ENCODE results near the gene SLC1A2. TPM values are rescaled to one million over a fixed set of nuclear protein-coding genes. Genes with fewer than 3 reads are reported as not detected.
"Not testable (repeated sequence)": the region's sequence is repeated elsewhere in the genome, so short reads cannot be mapped to it uniquely, and the experiment has no call there.

The SLC1A2 gene
- total RNA-seq, 2 experiments from 2014 or later = 0.08 TPM; not detected in 1

DNA sequence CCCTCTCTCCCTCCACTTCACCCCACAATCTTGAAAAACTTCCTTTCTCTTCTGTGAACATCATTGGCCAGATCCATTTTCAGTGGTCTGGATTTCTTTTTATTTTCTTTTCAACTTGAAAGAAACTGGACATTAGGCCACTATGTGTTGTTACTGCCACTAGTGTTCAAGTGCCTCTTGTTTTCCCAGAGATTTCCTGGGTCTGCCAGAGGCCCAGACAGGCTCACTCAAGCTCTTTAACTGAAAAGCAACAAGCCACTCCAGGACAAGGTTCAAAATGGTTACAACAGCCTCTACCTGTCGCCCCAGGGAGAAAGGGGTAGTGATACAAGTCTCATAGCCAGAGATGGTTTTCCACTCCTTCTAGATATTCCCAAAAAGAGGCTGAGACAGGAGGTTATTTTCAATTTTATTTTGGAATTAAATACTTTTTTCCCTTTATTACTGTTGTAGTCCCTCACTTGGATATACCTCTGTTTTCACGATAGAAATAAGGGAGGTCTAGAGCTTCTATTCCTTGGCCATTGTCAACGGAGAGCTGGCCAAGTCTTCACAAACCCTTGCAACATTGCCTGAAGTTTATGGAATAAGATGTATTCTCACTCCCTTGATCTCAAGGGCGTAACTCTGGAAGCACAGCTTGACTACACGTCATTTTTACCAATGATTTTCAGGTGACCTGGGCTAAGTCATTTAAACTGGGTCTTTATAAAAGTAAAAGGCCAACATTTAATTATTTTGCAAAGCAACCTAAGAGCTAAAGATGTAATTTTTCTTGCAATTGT is 188.1 kb downstream of the SLC1A2 start:
- peaks cover 92% of the 10 kb centered on the region for H3K36me3 Mint-ChIP-seq
- H3K27ac Mint-ChIP-seq = no peak overlapping the region
- H3K4me3 Mint-ChIP-seq = no peak overlapping the region
- H3K9me3 Mint-ChIP-seq = peaks cover 34% of the 10 kb centered on the region
- peaks cover 38% of the 10 kb centered on the region for H3K4me1 Mint-ChIP-seq
- H3K27me3 Mint-ChIP-seq = no peaks in the 10 kb centered on the region
- no peak for DNase-seq

DNA sequence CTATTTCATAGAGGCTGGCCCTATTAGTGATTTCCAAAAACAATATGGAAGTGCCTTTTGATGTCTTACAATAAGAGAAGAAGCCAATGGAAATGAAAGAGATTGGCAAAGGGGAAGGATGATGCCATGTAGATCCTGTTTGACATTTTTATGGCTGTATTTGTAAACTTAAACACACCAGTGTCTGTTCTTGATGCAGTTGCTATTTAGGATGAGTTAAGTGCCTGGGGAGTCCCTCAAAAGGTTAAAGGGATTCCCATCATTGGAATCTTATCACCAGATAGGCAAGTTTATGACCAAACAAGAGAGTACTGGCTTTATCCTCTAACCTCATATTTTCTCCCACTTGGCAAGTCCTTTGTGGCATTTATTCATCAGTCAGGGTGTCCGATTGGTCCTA is 189.0 kb downstream of the SLC1A2 start:
- Mint-ChIP-seq H3K4me1 (peaks cover 32% of the 10 kb centered on the region), H3K36me3 (peaks cover 92% of the 10 kb centered on the region), H3K9me3 (peaks cover 30% of the 10 kb centered on the region), H3K27ac (no peak overlapping the region), H3K4me3 (no peak overlapping the region), H3K27me3 (no peaks in the 10 kb centered on the region)
- DNase-seq = no peak

DNA sequence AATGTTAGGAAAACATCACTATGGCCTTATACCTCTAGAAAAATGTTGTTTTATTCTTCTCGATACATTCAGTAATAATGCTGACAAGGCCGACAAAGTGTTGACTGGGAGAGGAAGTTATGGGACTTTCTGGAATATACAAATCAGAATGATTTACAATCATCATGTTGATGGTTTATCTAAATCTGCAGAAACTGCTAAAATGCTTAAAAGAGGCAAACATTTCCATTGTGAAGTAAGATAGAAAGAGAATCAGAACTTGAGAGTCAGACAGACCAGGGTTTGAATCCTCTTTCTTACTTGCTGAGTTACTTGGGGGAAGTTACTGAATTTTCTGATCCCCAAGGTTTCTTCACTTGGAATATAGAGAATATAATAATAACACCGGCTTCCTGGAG is 191.0 kb downstream of the SLC1A2 start:
- H3K4me3 Mint-ChIP-seq = no peak overlapping the region
- DNase-seq = no peak
- H3K27ac Mint-ChIP-seq = peak overlapping the region; percentile 12
- peaks cover 14% of the 10 kb centered on the region for H3K4me1 Mint-ChIP-seq
- peaks cover 95% of the 10 kb centered on the region for H3K36me3 Mint-ChIP-seq
- H3K9me3 Mint-ChIP-seq = peaks cover 14% of the 10 kb centered on the region
- H3K27me3 Mint-ChIP-seq = no peaks in the 10 kb centered on the region

DNA sequence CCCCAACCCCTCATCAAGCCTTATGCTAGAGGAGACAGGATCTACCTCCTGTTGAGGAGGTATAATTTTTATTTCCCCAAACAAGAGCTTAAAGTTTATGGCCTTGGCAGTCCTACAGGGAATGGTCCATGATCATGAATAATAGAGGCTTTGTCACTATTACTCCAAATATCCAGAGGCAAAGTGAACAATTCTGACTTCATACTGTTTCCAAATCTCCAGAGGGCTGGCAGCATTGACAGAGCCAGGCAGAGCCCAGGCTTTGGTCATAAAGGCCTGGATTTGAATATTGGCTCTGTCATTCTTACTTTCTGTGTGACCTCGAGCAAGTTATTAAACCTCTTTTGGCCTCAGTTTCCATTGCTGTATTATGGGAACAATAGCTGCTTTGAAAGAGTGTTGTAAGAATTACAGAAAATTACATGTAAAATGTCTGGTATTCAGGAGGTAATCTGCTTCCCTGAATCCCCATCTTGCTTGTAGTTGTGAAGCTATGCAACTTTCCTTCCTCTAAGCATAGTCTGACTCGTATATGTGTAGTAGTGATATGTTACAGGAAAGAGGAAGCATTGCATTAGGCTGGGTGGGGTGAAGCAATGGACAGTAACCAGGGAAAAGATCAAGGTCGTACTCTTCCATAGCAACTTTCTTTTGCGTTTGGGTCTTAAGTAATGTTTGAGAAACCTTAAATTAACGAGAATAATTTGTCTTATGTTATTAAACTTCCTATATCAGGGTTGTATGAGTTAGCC is 191.6 kb downstream of the SLC1A2 start:
- Mint-ChIP-seq H3K4me1 (peaks cover 10% of the 10 kb centered on the region), H3K4me3 (no peak overlapping the region), H3K36me3 (peaks cover 95% of the 10 kb centered on the region), H3K27ac (peak overlapping the region; percentile 58), H3K9me3 (peaks cover 9% of the 10 kb centered on the region), H3K27me3 (no peaks in the 10 kb centered on the region)
- no peak for DNase-seq

DNA sequence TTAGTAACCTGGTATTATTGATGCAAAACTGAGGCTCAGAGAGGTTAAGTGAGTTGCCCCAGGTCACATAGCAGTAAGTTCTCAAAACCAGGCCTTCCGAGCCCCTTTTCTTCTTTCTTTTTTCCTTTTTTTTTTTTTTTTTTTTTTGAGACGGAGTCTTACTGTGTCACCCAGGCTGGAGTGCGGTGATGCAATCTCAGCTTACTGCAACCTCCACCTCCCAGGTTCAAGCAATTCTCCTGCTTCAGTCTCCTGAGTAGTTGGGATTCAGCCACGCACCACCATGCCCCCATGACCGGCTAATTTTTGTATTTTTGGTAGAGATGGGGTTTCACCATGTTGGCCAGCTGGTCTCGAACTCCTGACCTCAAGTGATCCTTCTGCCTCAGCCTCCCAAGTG is 192.6 kb downstream of the SLC1A2 start:
- not testable (repeated sequence) for H3K27me3 Mint-ChIP-seq, H3K27ac Mint-ChIP-seq, H3K4me1 Mint-ChIP-seq, H3K4me3 Mint-ChIP-seq, H3K9me3 Mint-ChIP-seq, DNase-seq
- peaks cover 90% of the 10 kb centered on the region for H3K36me3 Mint-ChIP-seq

DNA sequence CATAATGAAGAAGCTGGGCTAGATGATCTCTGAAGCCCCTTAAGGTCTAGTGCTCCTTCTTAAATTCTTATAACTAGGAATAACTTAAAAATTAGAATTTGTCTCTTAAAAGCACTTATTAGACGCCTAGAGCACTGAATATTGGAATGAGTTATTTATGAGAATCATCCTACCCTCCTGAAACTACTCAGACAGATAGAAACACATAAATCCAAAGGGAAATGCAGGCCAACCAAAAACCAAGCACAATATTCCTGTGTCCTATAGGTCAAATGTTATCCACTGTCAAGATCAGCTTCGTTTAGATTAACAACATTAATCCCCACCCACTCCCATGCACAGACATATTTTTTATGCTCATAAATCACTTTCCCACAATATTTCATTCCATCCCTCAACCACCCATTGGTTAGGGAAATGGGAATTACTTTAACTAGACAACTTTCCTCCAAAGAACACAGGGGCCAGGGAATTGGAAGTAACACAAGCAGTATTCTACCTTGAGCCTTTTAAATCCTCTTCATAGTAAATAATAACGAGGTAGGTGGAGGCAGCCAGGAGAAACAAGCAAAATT is 193.3 kb downstream of the SLC1A2 start:
- Mint-ChIP-seq H3K9me3 (peaks cover 3% of the 10 kb centered on the region), H3K27me3 (no peaks in the 10 kb centered on the region), H3K4me3 (no peak overlapping the region), H3K36me3 (peaks cover 88% of the 10 kb centered on the region), H3K27ac (peak overlapping the region; percentile 47), H3K4me1 (peaks cover 6% of the 10 kb centered on the region)
- no peak for DNase-seq

DNA sequence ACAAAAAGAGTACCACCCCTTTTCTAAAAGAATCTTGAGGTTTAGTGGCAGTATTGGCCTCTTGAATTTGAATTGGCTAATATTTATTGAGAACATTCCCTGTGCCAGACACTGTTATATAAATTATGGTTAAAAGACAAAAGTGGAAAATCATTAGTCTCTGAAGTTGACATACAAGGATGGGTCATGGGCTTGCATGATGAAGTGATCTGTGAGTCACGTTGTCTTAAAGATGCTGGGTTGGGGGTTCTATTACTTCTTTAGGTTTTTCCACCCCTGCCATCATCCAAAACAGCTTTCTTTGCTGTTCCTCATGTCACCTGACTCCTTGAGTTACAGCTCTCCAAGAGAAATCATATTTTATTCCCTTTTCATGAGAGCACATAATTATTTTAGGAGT is 195.4 kb downstream of the SLC1A2 start:
- H3K36me3 Mint-ChIP-seq = peaks cover 82% of the 10 kb centered on the region
- H3K9me3 Mint-ChIP-seq = no peaks in the 10 kb centered on the region

DNA sequence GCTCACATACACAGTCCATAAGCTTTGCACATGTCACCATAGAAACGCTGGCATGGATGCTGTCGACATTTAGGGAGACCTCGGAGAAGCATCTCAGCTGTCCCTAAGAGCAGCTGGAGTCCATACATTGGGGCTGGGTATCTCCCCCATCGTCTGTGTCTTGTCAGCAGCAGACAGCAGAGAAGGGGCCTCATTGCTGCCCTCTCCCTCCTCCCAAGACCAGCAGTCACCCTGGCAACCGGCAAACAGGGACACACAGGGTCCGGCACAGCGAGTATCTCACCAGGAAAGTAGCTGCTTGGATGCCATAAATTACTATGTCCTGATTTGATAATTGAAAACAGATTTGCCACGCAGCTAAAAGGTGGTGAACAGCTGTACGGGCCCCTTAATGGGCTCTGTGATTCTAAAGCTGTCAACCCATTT is 196.0 kb downstream of the SLC1A2 start:
- H3K27ac Mint-ChIP-seq = peak overlapping the region; percentile 36

More for the DNA sequence above, 195.4 kb downstream of the SLC1A2 start:
- H3K4me1 Mint-ChIP-seq = peaks cover 8% of the 10 kb centered on the region
- H3K4me3 Mint-ChIP-seq = no peak overlapping the region
- DNase-seq = no peak
- no peaks in the 10 kb centered on the region for H3K27me3 Mint-ChIP-seq
- H3K27ac Mint-ChIP-seq = no peak overlapping the region

DNA sequence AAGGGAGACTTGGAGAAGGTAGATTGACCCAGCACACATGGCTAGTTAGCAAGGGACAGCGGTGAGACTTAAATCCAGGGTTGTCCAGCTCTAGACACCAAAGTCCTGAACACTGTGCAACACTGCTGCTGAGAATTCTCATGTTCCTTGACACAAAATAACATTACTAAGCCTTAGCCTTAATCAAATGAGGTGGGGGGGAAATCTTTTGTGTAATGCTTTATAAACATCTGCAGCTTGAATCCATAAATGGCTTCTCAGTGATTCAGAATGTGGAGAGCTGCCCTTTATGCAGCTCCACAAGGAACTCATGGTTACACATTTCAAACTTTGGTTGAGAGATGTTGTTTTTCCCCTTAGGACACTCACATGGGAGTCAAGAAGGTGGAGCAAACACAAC is 200.4 kb downstream of the SLC1A2 start:
- Mint-ChIP-seq H3K9me3 (no peaks in the 10 kb centered on the region), H3K36me3 (peaks cover 83% of the 10 kb centered on the region)

More for the DNA sequence above, 196.0 kb downstream of the SLC1A2 start:
- Mint-ChIP-seq H3K4me3 (no peak overlapping the region), H3K27me3 (no peaks in the 10 kb centered on the region), H3K36me3 (peaks cover 83% of the 10 kb centered on the region), H3K9me3 (no peaks in the 10 kb centered on the region), H3K4me1 (peaks cover 13% of the 10 kb centered on the region)
- DNase-seq = no peak

DNA sequence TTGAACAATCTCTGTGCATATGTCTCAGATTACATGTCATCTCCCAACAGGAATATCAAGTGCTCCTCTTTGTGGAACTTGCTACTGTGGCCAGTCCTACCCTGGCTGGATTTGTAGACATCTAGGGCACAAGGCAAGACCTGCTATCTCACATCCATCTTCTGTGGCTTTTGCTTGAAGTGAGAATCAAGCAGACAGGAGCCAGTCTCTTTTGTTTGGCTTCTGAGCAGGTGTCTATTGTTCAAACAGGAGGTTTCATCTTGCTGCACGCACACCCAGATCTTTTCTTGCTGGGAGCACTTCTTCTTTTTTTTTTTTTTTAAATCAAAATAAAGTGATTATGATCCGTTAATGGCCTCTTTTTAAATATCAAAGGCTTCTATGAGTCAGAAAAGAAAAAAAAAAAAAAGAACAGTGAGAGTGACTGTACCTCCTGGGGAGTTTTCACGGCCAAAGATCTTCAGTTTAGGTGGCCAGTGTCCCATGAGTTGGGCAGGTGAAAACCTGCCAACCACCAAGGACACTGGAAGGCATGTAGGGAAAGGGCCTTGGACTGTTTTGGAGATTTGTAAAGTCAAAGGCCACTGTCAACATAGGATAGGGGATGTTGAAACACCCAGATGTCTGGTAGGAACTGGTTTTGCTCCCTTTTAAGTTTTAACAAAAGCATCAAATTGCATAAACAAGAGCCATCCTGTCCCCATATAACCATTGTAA is 202.2 kb downstream of the SLC1A2 start:
- Mint-ChIP-seq H3K27ac (peak overlapping the region; percentile 79), H3K4me1 (peaks cover 58% of the 10 kb centered on the region), H3K27me3 (no peaks in the 10 kb centered on the region), H3K9me3 (peaks cover 3% of the 10 kb centered on the region), H3K36me3 (peaks cover 85% of the 10 kb centered on the region), H3K4me3 (no peak overlapping the region)
- no peak for DNase-seq

More for the DNA sequence above, 200.4 kb downstream of the SLC1A2 start:
- peak overlapping the region; percentile 38 for H3K27ac Mint-ChIP-seq
- no peak for DNase-seq
- H3K27me3 Mint-ChIP-seq = no peaks in the 10 kb centered on the region
- H3K4me3 Mint-ChIP-seq = no peak overlapping the region
- peaks cover 44% of the 10 kb centered on the region for H3K4me1 Mint-ChIP-seq

DNA sequence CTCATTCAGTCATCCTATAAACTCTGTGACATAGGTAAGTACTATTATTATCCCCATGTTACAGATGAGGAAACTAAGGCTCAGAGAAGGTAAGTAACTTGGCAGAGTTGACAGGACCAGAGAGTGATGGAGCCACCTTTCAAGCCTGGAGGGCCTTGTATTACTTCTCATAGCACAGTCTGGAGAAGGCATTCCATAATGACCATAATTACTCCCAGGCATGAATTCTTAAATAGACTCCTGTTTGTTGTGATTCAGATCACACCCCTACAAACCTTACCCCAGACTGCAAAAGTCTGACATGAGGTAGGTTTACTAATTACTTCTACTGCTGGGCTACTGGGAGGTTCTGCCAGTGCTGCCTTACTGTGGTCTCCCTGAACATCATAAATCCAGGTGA is 203.4 kb downstream of the SLC1A2 start:
- H3K27me3 Mint-ChIP-seq = no peaks in the 10 kb centered on the region
- no peak overlapping the region for H3K4me3 Mint-ChIP-seq
- peaks cover 3% of the 10 kb centered on the region for H3K9me3 Mint-ChIP-seq
- DNase-seq = no peak
- H3K27ac Mint-ChIP-seq = peak overlapping the region; percentile 79
- H3K4me1 Mint-ChIP-seq = peaks cover 62% of the 10 kb centered on the region
- H3K36me3 Mint-ChIP-seq = peaks cover 90% of the 10 kb centered on the region

DNA sequence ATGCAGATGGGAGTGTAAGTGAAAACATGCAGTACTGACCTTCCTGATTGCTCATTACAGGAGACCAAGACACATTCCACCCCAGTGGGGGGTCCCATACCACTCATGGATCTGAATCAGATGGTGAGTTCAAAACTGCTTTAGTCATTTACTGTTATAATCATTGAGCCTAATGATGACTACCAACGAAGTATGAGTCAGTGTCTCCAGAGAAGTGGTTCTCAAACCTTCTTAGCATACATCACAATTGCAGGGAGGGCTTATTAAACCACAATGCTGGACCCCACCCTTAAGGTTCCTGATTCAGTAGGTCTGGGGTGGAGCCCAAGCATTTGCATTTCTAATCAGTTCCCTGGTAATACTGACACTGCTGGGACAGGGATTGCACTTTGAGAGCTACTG is 204.6 kb downstream of the SLC1A2 start:
- H3K4me3 Mint-ChIP-seq = peak overlapping the region; percentile 14
- peak overlapping the region; percentile 79 for H3K27ac Mint-ChIP-seq
- H3K36me3 Mint-ChIP-seq = peaks cover 95% of the 10 kb centered on the region
- no peaks in the 10 kb centered on the region for H3K27me3 Mint-ChIP-seq
- peak; percentile 47 for DNase-seq
- H3K4me1 Mint-ChIP-seq = peaks cover 64% of the 10 kb centered on the region
- peaks cover 7% of the 10 kb centered on the region for H3K9me3 Mint-ChIP-seq

DNA sequence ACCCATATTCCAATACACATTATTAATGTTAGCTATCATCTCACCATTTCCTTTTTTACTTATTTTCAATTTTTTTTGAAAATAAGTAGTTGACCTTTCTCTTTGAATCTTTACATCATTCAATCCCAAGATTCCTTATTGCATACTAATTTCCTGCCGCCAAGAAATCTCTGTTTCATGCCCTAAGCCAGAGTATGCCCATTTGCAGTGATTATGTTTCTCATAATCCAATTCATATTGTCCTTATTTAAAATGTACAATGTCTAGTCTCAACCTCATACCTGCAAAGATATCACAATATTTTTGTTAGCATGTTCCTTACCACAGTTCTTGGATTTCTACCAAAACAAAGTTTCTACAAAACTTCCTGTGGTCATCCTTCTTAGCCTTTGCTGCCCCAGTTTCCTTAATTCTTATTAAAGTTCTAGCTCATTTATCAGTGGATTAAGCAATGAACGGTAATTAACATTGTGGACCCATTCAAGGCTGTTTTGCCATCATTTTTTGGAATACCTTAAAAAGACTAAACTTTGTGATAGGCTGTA is 205.1 kb downstream of the SLC1A2 start:
- Mint-ChIP-seq H3K27me3 (no peaks in the 10 kb centered on the region), H3K27ac (peak overlapping the region; percentile 79), H3K4me1 (peaks cover 65% of the 10 kb centered on the region), H3K9me3 (peaks cover 12% of the 10 kb centered on the region), H3K4me3 (no peak overlapping the region), H3K36me3 (peaks cover 95% of the 10 kb centered on the region)
- no peak for DNase-seq

DNA sequence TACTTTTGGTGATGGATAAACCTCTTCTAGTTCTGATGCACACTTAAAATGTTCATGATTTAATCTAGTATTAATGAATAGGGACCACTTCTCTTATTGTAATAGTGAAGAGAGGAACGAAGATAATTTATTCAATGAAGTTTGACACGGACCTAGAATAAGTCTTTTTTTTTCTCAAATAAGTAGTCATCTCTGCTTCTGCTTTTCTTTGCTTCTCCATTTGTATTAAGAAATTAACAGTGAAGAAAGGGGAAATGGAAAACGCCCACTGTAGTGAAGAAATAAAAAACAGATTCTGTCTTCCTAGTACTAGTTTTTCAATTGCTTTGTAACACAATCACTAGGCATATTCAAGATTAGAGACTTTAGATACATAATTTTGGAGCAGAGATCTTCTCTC is 207.4 kb downstream of the SLC1A2 start:
- H3K27ac Mint-ChIP-seq = peak overlapping the region; percentile 40
- DNase-seq = no peak
- H3K36me3 Mint-ChIP-seq = peaks cover 97% of the 10 kb centered on the region
- H3K4me1 Mint-ChIP-seq = peaks cover 53% of the 10 kb centered on the region
- H3K4me3 Mint-ChIP-seq = no peak overlapping the region
- peaks cover 24% of the 10 kb centered on the region for H3K9me3 Mint-ChIP-seq
- H3K27me3 Mint-ChIP-seq = no peaks in the 10 kb centered on the region
